GM20431 (cell line): ENCODE measurements around the gene GPR149.
"Not testable (repeated sequence)": the region's sequence is repeated elsewhere in the genome, so short reads cannot be mapped to it uniquely, and the experiment has no call there.

Experiments
- in situ Hi-C: fragments of 300-500 bp; cut with MseI, MboI; formaldehyde crosslinking; loops from one replicate; pipeline ENCODE4 v1.15.0; 2020; ENCODE audit warnings: low sequenced_read_pairs; ENCODE audit not compliant: unreplicated experiment

GPR149 gene, protein sequence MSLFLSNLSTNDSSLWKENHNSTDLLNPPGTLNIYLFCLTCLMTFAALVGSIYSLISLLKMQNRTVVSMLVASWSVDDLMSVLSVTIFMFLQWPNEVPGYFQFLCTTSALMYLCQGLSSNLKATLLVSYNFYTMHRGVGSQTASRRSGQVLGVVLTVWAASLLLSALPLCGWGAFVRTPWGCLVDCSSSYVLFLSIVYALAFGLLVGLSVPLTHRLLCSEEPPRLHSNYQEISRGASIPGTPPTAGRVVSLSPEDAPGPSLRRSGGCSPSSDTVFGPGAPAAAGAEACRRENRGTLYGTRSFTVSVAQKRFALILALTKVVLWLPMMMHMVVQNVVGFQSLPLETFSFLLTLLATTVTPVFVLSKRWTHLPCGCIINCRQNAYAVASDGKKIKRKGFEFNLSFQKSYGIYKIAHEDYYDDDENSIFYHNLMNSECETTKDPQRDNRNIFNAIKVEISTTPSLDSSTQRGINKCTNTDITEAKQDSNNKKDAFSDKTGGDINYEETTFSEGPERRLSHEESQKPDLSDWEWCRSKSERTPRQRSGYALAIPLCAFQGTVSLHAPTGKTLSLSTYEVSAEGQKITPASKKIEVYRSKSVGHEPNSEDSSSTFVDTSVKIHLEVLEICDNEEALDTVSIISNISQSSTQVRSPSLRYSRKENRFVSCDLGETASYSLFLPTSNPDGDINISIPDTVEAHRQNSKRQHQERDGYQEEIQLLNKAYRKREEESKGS

GRCh38 chr3:154430014-154430413, at the start of gene GPR149:
GPR149 (minus strand) TSS chr3:154430190; CDS start chr3:154429615, 575 bp downstream.
- in situ Hi-C loops: no loop called here

DNA sequence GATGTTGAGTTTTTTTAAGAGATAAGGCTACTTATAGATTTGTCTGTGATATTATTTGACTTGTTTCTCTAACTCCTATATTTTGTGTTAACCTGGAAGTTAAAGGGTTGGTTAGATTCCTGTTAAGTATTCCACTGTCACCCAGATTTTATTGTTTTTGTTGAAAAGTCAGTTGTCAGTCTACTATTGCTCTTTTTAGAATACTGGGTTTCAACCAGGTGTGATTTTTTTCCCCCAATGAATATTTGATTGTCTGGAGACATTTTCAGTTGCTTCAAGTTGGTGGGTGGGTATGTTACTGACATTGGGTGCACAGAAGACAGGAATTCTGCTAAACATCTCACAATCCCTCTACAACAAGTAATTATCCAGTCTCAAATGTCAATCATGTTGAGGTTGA, 43.8 kb upstream of the GPR149 start:
- in situ Hi-C loops: no loop called here

GRCh38 chr3:154469585-154469984, 39.6 kb upstream of the GPR149 start:
- in situ Hi-C loops: no loop called here

- in situ Hi-C loops: no loop called here
Observed at GRCh38 chr3:154464440-154465190, 34.6 kb upstream of the GPR149 start.

GRCh38 chr3:154458560-154458959, 28.6 kb upstream of the GPR149 start:
- in situ Hi-C loops: no loop called here

DNA sequence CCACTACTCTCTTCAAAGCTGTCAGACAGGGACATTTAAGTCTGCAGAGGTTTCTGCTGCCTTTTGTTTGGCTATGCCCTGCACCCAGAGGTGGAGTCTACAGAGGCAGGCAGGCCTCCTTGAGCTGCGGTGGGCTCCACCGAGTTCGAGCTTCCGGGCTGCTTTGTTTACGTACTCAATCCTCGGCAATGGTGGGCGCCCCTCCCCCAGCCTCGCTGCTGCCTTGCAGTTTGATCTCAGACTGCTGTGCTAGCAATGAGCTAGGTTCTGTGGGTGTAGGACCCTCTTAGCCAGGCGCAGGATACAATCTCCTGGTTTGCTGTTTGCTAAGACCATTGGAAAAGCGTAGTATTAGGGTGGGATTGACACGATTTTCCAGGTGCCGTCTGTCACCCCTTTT, 9.1 kb upstream of the GPR149 start:
- in situ Hi-C loops: not testable (repeated sequence)

- in situ Hi-C loops: no loop called here
Observed at GRCh38 chr3:154431043-154431442, 1.1 kb upstream of the GPR149 start.

DNA sequence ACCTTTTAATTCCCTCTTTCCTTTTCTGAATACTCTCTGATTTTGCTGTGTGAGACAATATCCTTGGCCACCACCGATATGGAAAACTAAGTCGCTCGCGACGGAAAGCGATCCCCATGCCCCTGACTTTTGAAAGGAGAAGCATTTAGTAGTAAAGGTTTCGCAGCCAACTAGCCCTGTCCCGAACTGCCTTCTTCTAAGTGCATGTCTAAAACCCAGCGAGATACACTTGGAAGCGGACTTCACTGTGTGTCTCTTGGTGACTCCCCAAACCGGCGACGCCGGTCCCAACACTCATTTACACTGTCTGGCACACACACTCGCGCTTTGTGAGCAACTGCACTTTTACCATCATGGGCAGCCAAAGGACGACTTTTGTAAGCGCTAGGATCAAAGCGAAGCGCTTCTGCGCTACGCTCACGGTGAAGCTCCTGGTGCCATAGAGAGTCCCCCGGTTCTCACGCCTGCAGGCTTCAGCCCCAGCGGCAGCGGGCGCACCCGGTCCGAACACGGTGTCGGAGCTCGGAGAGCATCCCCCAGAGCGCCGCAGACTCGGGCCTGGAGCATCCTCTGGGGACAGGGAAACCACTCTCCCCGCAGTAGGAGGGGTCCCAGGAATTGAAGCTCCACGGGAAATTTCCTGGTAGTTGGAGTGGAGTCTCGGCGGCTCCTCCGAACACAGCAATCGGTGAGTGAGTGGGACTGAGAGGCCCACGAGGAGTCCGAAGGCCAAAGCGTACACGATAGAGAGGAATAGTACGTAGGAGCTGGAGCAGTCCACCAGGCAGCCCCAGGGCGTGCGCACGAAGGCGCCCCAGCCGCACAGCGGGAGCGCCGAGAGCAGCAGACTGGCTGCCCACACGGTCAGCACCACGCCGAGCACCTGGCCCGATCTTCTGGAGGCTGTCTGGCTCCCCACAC, 1.4 kb downstream of the GPR149 start:
- in situ Hi-C loops: no loop called here

DNA sequence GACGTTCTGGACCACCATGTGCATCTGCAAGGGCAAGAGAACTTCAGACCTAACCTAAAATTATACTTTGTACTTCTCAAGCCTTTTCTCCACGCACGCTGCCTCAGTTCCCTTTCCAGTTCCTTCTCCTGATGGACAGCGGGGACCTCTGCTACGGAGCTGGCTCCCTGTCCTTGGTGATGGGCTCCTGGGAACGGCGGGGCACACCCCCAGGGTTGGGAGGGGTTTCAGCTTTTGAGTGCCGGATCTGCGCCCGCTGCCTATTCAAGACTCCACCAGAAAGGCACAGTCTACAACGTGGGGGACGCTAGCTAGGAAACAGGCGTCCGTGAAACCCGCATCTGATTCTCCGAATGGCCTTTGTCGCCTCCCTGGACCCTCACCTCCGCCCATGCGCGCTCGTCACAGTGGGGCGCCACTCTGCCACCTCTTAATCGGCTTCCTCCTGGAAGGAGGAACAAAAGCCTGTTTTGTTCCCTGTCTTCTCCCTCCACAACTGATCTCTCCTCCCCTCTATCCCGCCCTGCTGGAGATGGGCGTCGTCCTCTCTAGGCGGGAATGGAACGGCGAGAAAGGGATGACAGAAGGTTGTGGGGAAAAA, 2.2 kb downstream of the GPR149 start:
- in situ Hi-C loops: no loop called here

DNA sequence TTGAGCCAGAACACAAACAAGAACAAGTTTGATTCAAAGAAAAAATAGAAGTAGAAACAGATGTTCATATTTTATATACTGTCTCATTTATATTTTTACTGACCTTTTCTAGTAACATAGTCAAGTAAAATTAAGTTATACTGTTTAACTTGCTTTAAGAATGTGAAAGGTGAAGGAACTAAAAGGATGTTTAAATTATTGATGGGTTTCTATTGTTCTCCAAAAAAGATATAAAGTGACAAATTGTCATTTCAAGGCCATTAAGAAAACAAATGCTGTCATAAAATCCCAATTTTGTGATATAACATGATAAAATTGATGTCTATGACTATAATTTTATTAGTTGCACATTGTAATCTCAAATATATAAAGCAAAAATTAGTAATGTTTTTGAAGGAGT, 7.3 kb downstream of the GPR149 start:
- in situ Hi-C loops: no loop called here

DNA sequence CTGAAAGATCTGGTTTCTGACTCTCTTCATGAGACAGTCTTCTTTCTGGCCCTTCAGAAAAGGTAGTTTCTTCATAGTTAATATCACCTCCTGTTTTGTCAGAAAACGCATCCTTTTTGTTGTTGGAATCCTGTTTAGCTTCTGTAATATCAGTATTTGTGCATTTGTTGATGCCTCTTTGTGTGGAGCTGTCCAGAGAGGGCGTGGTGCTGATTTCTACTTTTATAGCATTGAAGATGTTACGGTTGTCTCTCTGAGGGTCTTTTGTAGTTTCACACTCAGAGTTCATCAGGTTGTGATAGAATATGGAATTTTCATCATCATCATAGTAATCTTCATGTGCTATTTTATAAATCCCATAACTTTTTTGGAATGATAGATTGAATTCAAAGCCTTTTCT, 8.9 kb downstream of the GPR149 start:
- in situ Hi-C loops: no loop called here

DNA sequence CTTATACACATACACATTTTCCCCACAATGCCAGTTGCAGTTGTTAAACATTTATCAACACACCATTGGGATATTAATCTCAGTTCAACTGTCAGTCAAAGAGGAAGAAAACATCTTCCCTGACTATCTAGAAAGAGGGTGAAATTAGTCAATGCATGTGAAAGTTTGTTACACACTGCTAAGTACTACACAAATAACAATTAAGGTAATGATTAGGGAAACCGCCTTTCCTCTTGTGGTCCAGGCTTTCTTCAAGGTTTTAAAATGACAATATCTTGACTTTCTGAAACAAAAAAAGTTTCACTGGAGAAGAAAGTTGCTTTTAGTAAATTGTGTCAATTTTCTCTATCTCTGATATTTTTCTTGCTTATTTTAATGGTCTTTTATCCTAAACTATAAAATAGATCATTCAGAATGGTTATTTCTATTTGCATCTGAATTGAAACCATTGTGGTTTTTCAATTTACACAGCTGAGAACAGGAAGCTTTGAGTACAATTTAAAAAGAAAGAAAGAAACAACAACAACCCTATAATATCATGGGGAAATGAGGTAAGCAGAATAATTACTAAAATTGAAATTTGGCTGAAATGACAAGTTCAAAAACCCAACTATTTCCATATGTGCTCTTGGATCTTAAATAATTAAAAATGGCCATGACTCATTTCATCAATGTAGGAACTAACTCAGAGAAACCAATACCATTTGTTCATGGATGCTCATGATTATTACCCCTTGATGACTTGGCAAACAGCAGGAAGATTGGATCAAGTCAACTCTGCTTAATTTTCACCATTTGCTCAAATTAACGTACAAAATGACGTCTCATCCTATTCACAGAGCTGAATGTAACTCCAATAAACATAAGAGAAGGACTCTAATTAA, 31.7 kb downstream of the GPR149 start:
- in situ Hi-C loops: no loop called here

GRCh38 chr3:154389861-154390260, 40.1 kb downstream of the GPR149 start:
- in situ Hi-C loops: no loop called here

GRCh38 chr3:154384479-154384878, 45.5 kb downstream of the GPR149 start:
- in situ Hi-C loops: no loop called here

GRCh38 chr3:154378311-154378710, 51.7 kb downstream of the GPR149 start:
- in situ Hi-C loops: no loop called here

GRCh38 chr3:154367221-154367620, 62.8 kb downstream of the GPR149 start:
- in situ Hi-C loops: no loop called here

- in situ Hi-C loops: no loop called here
Observed at GRCh38 chr3:154364849-154365248, 65.1 kb downstream of the GPR149 start.

DNA sequence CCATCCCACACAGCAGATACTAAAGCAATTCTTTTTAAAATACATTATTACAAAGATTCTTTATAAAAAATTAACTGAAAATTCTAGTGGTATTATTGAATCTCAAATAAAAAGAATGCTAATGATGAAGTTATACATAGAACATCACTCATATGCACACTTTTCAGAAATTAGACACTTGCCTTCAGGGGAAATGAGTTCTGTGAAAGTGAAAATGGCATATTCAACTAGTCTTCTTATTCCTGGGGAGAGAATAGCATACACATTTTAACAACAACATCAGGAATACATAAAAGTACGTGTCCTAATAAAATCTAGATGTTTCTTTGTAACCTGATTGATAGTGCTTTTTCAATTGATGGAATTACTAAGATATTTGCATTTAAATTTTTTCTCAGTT, 68.9 kb downstream of the GPR149 start:
- in situ Hi-C loops: no loop called here
